H1 (cell line): ENCODE results near the gene GNS. TPM values are rescaled to one million over a fixed set of nuclear protein-coding genes. Genes with fewer than 3 reads are reported as not detected.

Source experiments
- CTCF ChIA-PET: fragments of 300-600 bp; sonication (Branson Sonifier 250); formaldehyde crosslinking; loops from one replicate; lab custom pipeline; 2021; ENCODE audit not compliant: partially characterized antibody; lab: Charles Lee
- POLR2A ChIA-PET: fragments of 300-600 bp; sonication (Branson Sonifier 250); formaldehyde crosslinking; loops from one replicate; lab custom pipeline; 2021; ENCODE audit warnings: inconsistent platforms; ENCODE audit not compliant: partially characterized antibody; lab: Charles Lee
- DNase-seq, 2 experiments: peaks; one replicate each; pipeline versions ENCODE4 v3.0.0 to v3.0.0-alpha.2; 2010 to 2022; ENCODE audit warnings: low spot score in 2 of 2, low read depth in 1 of 2, mixed read lengths in 1 of 2
- FAIRE-seq: peaks from 2 replicates; lab custom pipeline; 2011; peaks lifted over from hg19 to GRCh38; lab: Jason Lieb, UNC
- H2AFZ ChIP-seq: 2 replicates; pipeline ENCODE4 v1.8.1; 2012; ENCODE audit warnings: low read length, inconsistent platforms
- H2AK5ac ChIP-seq: 2 replicates; pipeline ENCODE4 v1.6.1; 2013; ENCODE audit warnings: low read depth, low read length
- H2BK120ac ChIP-seq: replicated peaks from 2 replicates; pipeline ENCODE3; 2013; ENCODE audit warnings: low read depth, low read length, inconsistent platforms
- H2BK12ac ChIP-seq: 2 replicates; pipeline ENCODE4 v1.6.1; 2013; ENCODE audit warnings: low read depth, low read length
- H2BK15ac ChIP-seq: 2 replicates; pipeline ENCODE4 v1.6.1; 2013; ENCODE audit warnings: low read length
- H2BK20ac ChIP-seq: 2 replicates; pipeline ENCODE4 v1.6.1; 2013; ENCODE audit warnings: low read length
- H2BK5ac ChIP-seq: 2 replicates; pipeline ENCODE4 v1.6.1; 2013; ENCODE audit warnings: low read depth, low read length
- H3K14ac ChIP-seq: 2 replicates; pipeline ENCODE4 v1.6.1; 2013; ENCODE audit warnings: inconsistent platforms; ENCODE audit not compliant: insufficient read length
- H3K18ac ChIP-seq: 2 replicates; pipeline ENCODE4 v1.6.1; 2013; ENCODE audit warnings: low read length; ENCODE audit errors: extremely low read depth
- H3K23ac ChIP-seq: 2 replicates; pipeline ENCODE4 v1.6.1; 2013; ENCODE audit warnings: inconsistent platforms; ENCODE audit not compliant: insufficient read length
- H3K23me2 ChIP-seq: 2 replicates; pipeline ENCODE4 v1.6.1; 2013; ENCODE audit warnings: low read depth, low read length
- H3K27ac ChIP-seq: 2 replicates; pipeline ENCODE4 v1.6.1; 2011; ENCODE audit warnings: low read depth, low read length, inconsistent platforms
- H3K27me3 ChIP-seq, 4 experiments: replicated peaks in 1 of 4; 1 replicate in 1 of 4; 2 replicates in 3 of 4; pipeline versions ENCODE4 v1.6.1 to v1.8.1; 2011 to 2013; ENCODE audit warnings: low read length in 3 of 4, mild to moderate bottlenecking in 3 of 4, inconsistent platforms in 2 of 4, mixed read lengths in 2 of 4, moderate library complexity in 1 of 4; ENCODE audit not compliant: control insufficient read depth in 3 of 4, insufficient read depth in 3 of 4; ENCODE audit errors: extremely low read depth in 1 of 4
- H3K36me3 ChIP-seq, 4 experiments: 2 replicates each; pipeline versions ENCODE4 v1.6.1 to v1.8.1; 2011 to 2013; ENCODE audit warnings: mild to moderate bottlenecking in 4 of 4, low read length in 3 of 4, moderate library complexity in 2 of 4, control low read depth in 1 of 4, inconsistent platforms in 1 of 4; ENCODE audit not compliant: insufficient read depth in 4 of 4, control insufficient read depth in 2 of 4
- H3K4ac ChIP-seq: replicated peaks from 2 replicates; pipeline ENCODE3; 2013; ENCODE audit warnings: low read length, low read depth, mixed read lengths, inconsistent platforms; ENCODE audit not compliant: insufficient read length
- H3K4me1 ChIP-seq, 4 experiments: replicated peaks in 1 of 4; 1 replicate in 1 of 4; 2 replicates in 3 of 4; pipeline versions ENCODE4 v1.6.1 to v1.8.1; 2011 to 2013; ENCODE audit warnings: low read length in 3 of 4, inconsistent platforms in 2 of 4, mixed read lengths in 1 of 4; ENCODE audit not compliant: insufficient read depth in 4 of 4, control insufficient read depth in 3 of 4
- H3K4me2 ChIP-seq, 2 experiments: 2 replicates each; pipeline versions ENCODE4 v1.6.1 to v1.8.1; 2011 to 2013; ENCODE audit warnings: low read depth in 2 of 2, low read length in 2 of 2, control low read depth in 1 of 2, inconsistent platforms in 1 of 2, mild to moderate bottlenecking in 1 of 2; ENCODE audit not compliant: insufficient read depth in 1 of 2
- H3K4me3 ChIP-seq, 4 experiments: fragments of 200-600, 300-600 bp in 1 of 4; sonication (generic), shearing (Covaris generic), sonication (Bioruptor Twin) in 1 of 4; 2 replicates each; pipeline versions ENCODE4 v1.5.1 to v1.8.1; 2011 to 2016; ENCODE audit warnings: low read length in 4 of 4, low read depth in 3 of 4, control low read depth in 2 of 4, inconsistent platforms in 2 of 4, mild to moderate bottlenecking in 2 of 4, mixed read lengths in 1 of 4, moderate library complexity in 1 of 4; ENCODE audit not compliant: insufficient read depth in 2 of 4; ENCODE audit errors: extremely low read depth in 1 of 4
- H3K56ac ChIP-seq: replicated peaks from 2 replicates; pipeline ENCODE3; 2013; ENCODE audit warnings: low read depth, mild to moderate bottlenecking, mixed read lengths, low read length, inconsistent platforms; ENCODE audit not compliant: insufficient read length
- H3K79me1 ChIP-seq: 2 replicates; pipeline ENCODE4 v1.6.1; 2013; ENCODE audit warnings: low read depth, low read length, control low read depth
- H3K79me2 ChIP-seq, 2 experiments: 2 replicates each; pipeline versions ENCODE4 v1.6.1 to v1.8.1; 2012 to 2013; ENCODE audit warnings: low read length in 2 of 2, mild to moderate bottlenecking in 2 of 2, inconsistent platforms in 1 of 2; ENCODE audit not compliant: insufficient read depth in 2 of 2, control insufficient read depth in 1 of 2
- H3K9ac ChIP-seq, 4 experiments: replicated peaks in 1 of 4; 1 replicate in 1 of 4; 2 replicates in 3 of 4; pipeline versions ENCODE4 v1.6.1 to v1.8.1; 2011 to 2013; ENCODE audit warnings: low read depth in 3 of 4, low read length in 3 of 4, control low read depth in 2 of 4, mild to moderate bottlenecking in 2 of 4, moderate library complexity in 2 of 4, inconsistent platforms in 1 of 4; ENCODE audit errors: extremely low read depth in 1 of 4
- H3K9me3 ChIP-seq, 2 experiments: 2 replicates each; pipeline versions ENCODE4 v1.6.1 to v1.8.1; 2012 to 2013; ENCODE audit warnings: mild to moderate bottlenecking in 2 of 2, moderate library complexity in 2 of 2, control low read depth in 1 of 2, inconsistent platforms in 1 of 2, low read depth in 1 of 2, low read length in 1 of 2, mixed read lengths in 1 of 2; ENCODE audit not compliant: insufficient read depth in 2 of 2
- H4K20me1 ChIP-seq, 2 experiments: replicated peaks in 1 of 2; 2 replicates each; pipeline versions ENCODE3 to v1.8.1; 2011 to 2013; ENCODE audit warnings: inconsistent platforms in 2 of 2, low read length in 2 of 2, mild to moderate bottlenecking in 1 of 2; ENCODE audit not compliant: insufficient read depth in 2 of 2, control insufficient read depth in 1 of 2
- H4K5ac ChIP-seq: 2 replicates; pipeline ENCODE4 v1.6.1; 2013; ENCODE audit warnings: low read length, low read depth, mixed read lengths, inconsistent platforms; ENCODE audit not compliant: insufficient read length
- H4K8ac ChIP-seq: 2 replicates; pipeline ENCODE4 v1.8.0; 2013; ENCODE audit warnings: mild to moderate bottlenecking, moderate library complexity, low read length, inconsistent platforms; ENCODE audit not compliant: insufficient read depth; ENCODE audit errors: extremely low read depth
- H4K91ac ChIP-seq: replicated peaks from 2 replicates; pipeline ENCODE3; 2013; ENCODE audit warnings: low read length, mixed read lengths, inconsistent platforms; ENCODE audit not compliant: insufficient read length
- ATF2 ChIP-seq: IDR thresholded peaks from 2 replicates; pipeline ENCODE4 v1.6.1; 2012; ENCODE audit warnings: low read length, inconsistent platforms
- CBX8 ChIP-seq: fragments of 300-800, 300-1000 bp; sonication (generic); IDR thresholded peaks from 2 replicates; pipeline ENCODE4 v1.7.1; 2016; ENCODE audit warnings: low read depth, low read length, borderline replicate concordance
- CTBP2 ChIP-seq: IDR thresholded peaks from 2 replicates; pipeline ENCODE4 v1.7.0; 2011; ENCODE audit warnings: borderline replicate concordance, mild to moderate bottlenecking, moderate library complexity, mixed read lengths, low read length; ENCODE audit not compliant: insufficient read depth, insufficient read length
- MAX ChIP-seq: IDR thresholded peaks from 2 replicates; pipeline ENCODE4 v1.6.1; 2012; ENCODE audit warnings: inconsistent platforms
- NANOG ChIP-seq: IDR thresholded peaks from 2 replicates; pipeline ENCODE4 v1.6.1; 2011; ENCODE audit warnings: low read length, low read depth, mild to moderate bottlenecking, inconsistent platforms; ENCODE audit not compliant: insufficient read depth, poor library complexity, severe bottlenecking
- RBBP5 ChIP-seq: IDR thresholded peaks from 2 replicates; pipeline ENCODE4 v1.7.1; 2012; ENCODE audit warnings: low read depth, mild to moderate bottlenecking, inconsistent platforms, low read length, moderate library complexity, borderline replicate concordance
- RXRA ChIP-seq: IDR thresholded peaks from 2 replicates; pipeline ENCODE4 v1.6.1; 2011; ENCODE audit warnings: low read depth, mild to moderate bottlenecking, low read length, moderate library complexity; ENCODE audit not compliant: insufficient read depth
- SP4 ChIP-seq: IDR thresholded peaks from 2 replicates; pipeline ENCODE4 v1.6.1; 2012; ENCODE audit warnings: low read length, inconsistent platforms
- SUZ12 ChIP-seq: fragments of 200-600 bp; sonication (generic); IDR thresholded peaks from 2 replicates; pipeline ENCODE4 v1.6.1; 2012; ENCODE audit warnings: mild to moderate bottlenecking, inconsistent platforms, low read length, moderate library complexity, mixed read lengths
- TCF12 ChIP-seq: IDR thresholded peaks from 2 replicates; pipeline ENCODE4 v1.6.1; 2011; ENCODE audit warnings: low read depth, mild to moderate bottlenecking, low read length
- WGBS, 2 experiments: shearing (Covaris generic) in 1 of 2; methylation state at CpG; one replicate each; pipeline versions ENCODE4 v1.1.6 to v1.1.7; 2013 to 2015; ENCODE audit warnings: low lambda C conversion rate in 2 of 2, mixed read lengths in 2 of 2, inconsistent platforms in 1 of 2, low coverage in 1 of 2, missing lambda C conversion rate in 1 of 2; ENCODE audit not compliant: insufficient replicate concordance in 2 of 2, insufficient coverage in 1 of 2, insufficient read length in 1 of 2; ENCODE audit errors: extremely low coverage in 1 of 2, missing lambda C conversion rate in 1 of 2; 5-methylcytosine and 5-hydroxymethylcytosine counted together
- polyA plus RNA-seq, 7 experiments: library from polyadenylated mRNA; depleted of rRNA in 3 of 7; stranded (reverse) in 5 of 7; unstranded in 2 of 7; fragments of >200 nt in 5 of 7; fragments of 200-250 nt in 2 of 7; gene quantifications; 1 replicate in 5 of 7; 2 replicates in 1 of 7; 4 replicates in 1 of 7; pipeline versions ENCODE4 v1.2.1 to v1.2.3, GENCODE V29; 2011 to 2013; ENCODE audit warnings: missing spikeins in 2 of 7, mixed read lengths in 2 of 7
- total RNA-seq: library from RNA; stranded (reverse); fragmentation: NEBNext Ultra II Directional; extraction: Animal tissue kit (Norgen Biotek cat#: 25700); gene quantifications from 2 replicates; pipeline ENCODE4 v1.2.1, GENCODE V29; 2021
- TF ChIP-seq, protein P1 (sequence below): IDR thresholded peaks from 2 replicates; pipeline ENCODE4 v1.6.1; 2011; ENCODE audit warnings: low read depth, mild to moderate bottlenecking, low read length; ENCODE audit not compliant: insufficient read depth

Gene GNS
- total and polyA plus RNA-seq, 2 of the 8 experiments (the other 6 are each of a cell fraction or from before 2014, with no cell fraction given), result 16.0 to 28.5 TPM

DNA sequence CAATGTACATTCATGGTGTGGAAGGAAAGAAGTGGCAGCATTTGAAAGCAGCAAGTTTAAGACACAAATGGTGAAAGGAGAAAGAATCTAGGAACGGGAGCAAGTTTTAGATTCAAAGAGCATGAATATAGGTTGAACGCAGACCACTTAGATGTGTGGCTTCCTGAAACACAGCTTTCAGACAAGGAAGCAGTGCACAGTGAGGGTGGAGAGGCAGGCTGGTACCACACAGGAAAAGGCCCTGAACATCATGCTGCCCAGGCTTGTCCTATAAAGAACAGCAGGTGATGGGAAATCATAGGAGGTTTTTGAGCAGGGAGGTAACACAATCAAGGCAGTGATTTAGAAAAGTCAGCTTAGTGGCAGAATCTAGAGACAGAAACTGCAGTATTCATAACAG lies 35.6 kb downstream of the GNS start:
- Histone ChIP-seq H3K27ac (no peak overlapping the region), H4K8ac (no peak overlapping the region), H2AK5ac (no peak overlapping the region), H3K4me3 (no peak overlapping the region), H3K79me2 (no peaks in the 10 kb centered on the region), H3K4me1 (no peaks in the 10 kb centered on the region), H3K14ac (no peak overlapping the region), H3K79me1 (no peaks in the 10 kb centered on the region), H3K18ac (no peak overlapping the region), H3K4ac (no peak overlapping the region), H3K23me2 (no peaks in the 10 kb centered on the region), H3K23ac (no peak overlapping the region), H2BK120ac (no peak overlapping the region), H3K9me3 (no peaks in the 10 kb centered on the region), H3K9ac (no peak overlapping the region), H4K5ac (no peak overlapping the region), H4K91ac (no peak overlapping the region), H3K4me2 (no peak overlapping the region), H2BK15ac (no peak overlapping the region), H3K56ac (no peak overlapping the region), H4K20me1 (peaks cover 0 to under 1% of the 10 kb centered on the region in 2 experiments), H2BK20ac (no peak overlapping the region), H2BK5ac (no peak overlapping the region), H3K36me3 (peaks cover 2 to 41% (median 8%) of the 10 kb centered on the region in 4 experiments; a peak in 7 of 8 replicates), H2AFZ (no peak overlapping the region), H2BK12ac (no peak overlapping the region), H3K27me3 (no peaks in the 10 kb centered on the region)
- CTCF ChIA-PET, result interaction anchor here (1.3 kb wide), 2 partner anchors 12 to 116 kb away, joined by 3 to 4 read pairs; no protein-coding TSS in a partner anchor
- POLR2A ChIA-PET, result no interaction called here
- DNase-seq (no peak), FAIRE-seq (no peak)
- WGBS, 2 experiments, result 94% methylated on average over 2 of the region's 2 CpGs; no CpG with 5 or more reads in 1 of the 2 experiments
- TF ChIP-seq SUZ12, result no peak
- TF ChIP-seq RXRA, result no peak
- TF ChIP-seq TCF12, result no peak
- TF ChIP-seq ATF2, result no peak
- TF ChIP-seq CBX8, result no peak
- TF ChIP-seq NANOG, result no peak
- TF ChIP-seq CTBP2, result no peak
- no peak for TF ChIP-seq SP4
- TF ChIP-seq MAX, result no peak
- TF ChIP-seq RBBP5, result no peak
- TF ChIP-seq, protein P1, sequence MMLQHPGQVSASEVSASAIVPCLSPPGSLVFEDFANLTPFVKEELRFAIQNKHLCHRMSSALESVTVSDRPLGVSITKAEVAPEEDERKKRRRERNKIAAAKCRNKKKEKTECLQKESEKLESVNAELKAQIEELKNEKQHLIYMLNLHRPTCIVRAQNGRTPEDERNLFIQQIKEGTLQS, result no peak
